GM19238 (cell line): ENCODE data around the gene PUM1.
"Not testable (repeated sequence)": the region's sequence is repeated elsewhere in the genome, so short reads cannot be mapped to it uniquely, and the experiment has no call there.

Experiments used
- DNase-seq: peaks from one replicate; pipeline ENCODE4 v3.0.0; 2011; ENCODE audit warnings: low spot score; ENCODE audit not compliant: insufficient read length

PUM1 gene

DNA sequence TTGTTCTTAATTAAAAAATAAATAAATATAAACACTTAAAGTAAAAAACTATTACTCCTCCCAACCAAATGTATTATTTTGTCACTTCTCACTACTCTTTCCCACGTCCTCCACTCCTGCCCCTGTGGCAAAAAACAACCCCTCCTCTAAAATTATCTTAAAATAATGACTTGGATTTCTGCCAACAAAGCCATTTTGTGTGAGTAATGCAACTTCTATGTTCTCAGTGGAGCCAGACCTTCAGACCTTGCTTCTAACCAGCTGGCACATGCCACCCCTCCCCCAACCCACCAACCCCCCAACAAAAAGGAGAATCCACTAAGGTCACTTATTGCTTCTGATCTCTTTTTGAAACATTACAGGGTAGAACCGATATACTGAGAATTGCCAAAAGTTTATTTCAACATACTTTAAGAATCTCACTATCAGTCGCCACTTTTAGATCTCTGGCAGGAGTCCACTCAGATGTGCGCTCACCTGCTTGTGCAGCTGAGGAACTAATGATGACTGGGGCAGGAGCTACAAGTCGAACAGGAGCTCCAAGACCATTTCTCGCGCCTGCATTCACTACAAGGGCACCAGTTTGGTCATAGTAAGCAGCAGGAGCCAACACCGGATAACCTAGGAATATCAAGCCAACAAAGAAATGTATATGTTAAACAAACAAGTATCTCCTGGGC lies 98.7 kb downstream of the PUM1 start:
- no peak for DNase-seq

DNA sequence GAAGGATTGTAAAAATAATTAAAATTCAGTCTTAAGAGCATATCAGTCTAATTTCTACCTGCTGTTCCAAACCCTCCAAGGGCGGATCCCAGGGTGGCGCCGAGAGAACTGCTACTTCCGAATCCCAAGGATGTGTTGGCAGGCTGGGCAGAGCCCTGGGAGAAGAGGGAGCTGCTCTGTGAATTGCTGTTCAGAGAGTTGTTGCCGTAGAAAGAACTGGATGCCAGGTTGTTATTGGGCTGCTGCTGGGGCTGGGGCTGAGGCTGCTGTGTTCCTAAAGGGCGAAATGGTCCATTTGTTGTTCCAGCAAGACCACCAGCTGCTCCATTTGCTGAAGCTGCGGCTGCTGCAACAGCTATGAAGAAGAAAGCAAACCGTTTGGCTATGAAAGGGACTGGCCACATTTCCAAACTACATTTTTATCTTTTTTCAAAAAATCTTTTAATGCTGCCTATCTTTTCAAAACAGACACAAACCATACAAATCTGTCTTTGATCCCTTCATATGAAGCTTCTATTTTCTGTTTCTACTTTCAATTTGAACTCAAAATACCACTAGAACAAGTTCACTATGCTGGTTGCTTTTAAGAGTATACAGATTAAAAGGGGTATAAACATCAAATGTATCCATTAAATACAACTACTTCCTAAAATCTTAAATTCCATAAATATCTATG lies 99.5 kb downstream of the PUM1 start:
- no peak for DNase-seq

DNA sequence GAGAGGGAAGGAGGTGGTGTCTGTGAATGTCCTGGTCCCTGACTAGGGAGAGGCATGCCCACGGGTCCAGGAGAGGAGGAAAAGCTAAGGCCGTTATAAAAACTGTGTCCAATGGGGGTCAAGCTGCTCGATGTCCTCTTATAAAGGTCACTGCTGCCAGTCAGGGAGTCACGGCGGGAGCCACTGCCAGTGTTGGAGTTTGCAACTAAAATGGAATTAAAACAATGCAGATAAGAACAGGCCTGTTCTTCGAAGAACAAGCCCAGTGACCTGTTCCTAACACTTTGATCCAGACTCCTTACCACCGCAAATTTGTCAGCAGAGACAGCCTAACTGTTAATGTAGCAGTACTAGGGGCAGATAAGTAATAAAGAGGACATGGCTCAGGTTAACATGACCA lies 100.8 kb downstream of the PUM1 start:
- no peak for DNase-seq

DNA sequence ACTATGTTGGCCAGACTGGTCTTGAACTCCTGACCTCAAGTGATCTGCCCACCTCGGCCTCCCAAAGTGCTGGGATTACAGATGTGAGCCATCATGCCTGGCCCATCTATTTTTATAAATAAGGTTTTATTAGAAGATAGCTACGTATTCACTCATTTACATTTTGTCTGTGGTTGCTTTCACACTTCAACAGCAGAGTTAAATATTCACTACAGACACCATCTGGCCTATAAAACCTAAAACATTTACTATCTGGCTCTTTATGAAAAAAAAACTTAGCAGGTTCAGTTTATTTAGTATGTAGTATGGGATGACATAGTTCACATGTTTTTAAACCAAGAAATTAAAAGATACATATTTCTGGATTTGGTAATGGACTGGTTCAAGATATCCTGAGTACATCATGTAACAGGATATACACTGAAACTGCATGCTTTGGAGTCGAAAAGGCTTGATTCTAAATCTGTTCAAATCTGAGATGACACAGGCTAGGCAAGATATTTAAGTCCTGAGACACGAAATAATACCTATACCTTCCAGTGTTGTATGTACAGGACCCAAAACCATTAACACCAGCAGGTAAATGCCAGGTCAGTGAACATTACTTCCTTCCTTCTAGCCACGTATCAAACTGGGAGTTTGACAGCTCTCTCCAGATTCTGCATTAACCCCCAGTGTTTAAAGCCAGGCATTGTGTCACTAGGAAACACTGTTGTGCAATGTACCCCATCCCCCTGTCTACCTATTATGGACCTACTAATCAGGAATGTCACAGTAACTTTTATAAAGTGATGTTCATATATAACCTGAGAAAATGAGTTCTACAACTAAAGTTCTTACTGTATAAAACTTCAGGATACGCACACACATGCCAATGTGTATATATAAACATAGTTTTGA lies 102.7 kb downstream of the PUM1 start:
- DNase-seq: no peak

DNA sequence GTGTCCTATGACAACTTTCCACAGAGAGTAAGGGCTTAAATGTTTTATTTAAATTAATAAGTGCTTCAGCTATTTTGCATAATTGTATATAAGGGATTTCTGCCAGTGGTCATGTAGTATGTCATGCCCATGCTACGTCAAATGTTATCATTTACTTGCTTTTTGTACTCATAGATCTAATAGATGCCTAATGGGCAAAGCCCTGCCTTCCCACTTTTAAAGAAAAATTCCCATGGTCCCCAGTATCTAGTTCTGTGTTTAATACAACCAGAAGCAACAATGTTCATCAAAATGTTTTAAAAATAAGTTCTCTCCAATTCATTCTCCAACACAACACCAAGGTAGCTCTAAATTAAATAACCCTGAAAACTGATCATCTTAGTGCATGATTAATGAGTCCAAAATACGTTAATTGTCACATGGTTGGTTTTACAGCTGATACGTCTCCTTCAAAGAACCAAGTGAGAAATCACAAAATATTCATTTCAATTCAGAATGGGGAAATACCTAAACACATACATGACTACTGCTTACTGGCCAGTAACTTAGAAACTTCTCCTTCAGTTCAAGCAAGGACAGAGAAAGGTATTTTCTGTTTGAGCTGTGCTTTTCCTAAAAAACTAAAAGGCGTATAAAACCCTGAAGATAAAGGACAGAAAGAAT lies 107.8 kb downstream of the PUM1 start:
- DNase-seq: no peak

DNA sequence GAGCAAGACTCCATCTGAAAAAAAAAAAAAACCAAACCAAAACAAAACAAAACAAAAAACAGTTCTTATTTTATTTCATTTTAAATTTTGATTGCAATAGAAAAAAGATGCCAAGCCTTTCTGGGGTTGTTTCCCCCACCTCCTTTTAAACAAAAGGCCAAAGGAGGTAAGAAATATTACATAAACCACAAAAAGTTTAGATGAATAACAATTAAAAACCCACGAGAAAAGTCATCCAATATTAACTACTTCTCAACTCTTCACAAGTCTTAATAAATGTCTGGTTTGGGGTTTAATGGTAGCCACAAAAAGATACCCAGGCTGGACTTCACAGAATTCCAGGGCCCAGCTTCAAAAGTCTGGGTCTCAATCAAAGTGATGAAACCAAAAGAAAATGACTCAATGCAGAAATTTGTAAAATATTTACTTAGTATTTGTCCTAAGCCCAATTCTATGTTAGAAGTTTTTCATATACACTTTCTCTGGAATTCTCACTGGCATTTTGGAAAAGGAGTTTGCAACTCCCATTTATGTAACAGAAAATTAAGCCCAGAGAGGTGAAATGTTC lies 110.0 kb downstream of the PUM1 start:
- no peak for DNase-seq

DNA sequence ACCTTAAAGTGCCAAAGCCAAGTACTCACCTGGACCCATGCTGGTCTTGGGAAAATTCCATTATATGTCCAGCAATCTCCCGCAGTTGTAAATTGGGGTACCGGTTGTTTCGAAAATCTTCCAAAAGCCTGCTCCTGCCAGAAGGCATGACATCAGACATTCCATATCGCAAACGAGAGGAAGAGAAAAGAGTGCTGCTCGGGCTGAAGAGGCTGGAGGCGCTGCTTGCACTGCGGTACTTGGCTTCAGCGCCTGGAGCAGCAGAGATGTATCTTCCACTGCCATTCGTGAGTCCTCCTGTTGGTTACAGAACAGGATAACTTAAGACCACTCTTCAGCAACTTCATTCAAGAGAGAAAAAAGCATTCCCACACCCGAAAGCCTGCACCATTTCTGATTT lies 111.8 kb downstream of the PUM1 start:
- no peak for DNase-seq

DNA sequence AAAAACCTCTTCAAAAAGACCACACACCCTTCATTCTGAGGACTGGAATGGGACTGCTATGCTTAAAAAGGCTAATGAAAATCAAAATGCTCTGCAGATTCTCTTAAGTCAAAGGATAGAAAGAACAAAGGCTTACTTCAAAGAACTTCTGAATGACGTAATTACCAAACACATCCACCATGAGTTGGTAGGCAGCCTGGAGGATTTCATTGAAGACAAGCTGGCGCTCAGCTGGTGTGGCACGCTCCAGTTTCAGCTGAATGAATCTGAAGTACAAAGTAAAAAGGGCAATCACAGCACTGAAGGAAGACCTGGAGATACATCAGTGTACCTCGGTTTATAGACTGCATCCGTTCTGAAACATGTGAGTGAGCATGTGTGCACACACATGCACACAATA lies 113.4 kb downstream of the PUM1 start:
- no peak for DNase-seq

DNA sequence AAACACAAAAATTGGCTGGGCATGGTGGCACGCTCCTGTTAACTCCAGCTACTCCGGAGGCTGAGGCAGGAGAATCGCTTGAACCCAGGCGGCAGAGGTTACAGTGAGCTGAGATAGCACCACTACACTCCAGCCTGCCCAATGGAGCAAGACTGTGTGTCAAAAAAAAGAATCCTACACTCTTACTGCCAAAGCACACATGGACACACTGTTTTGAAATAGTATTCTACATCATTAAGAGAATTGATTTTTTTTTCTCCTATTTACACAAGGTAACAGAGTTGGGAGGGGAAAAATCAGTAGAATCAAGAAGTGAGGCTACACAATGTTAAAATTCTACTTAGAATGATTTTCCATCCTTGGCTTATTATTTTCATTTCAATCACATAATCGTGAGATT lies 114.8 kb downstream of the PUM1 start:
- DNase-seq: no peak

DNA sequence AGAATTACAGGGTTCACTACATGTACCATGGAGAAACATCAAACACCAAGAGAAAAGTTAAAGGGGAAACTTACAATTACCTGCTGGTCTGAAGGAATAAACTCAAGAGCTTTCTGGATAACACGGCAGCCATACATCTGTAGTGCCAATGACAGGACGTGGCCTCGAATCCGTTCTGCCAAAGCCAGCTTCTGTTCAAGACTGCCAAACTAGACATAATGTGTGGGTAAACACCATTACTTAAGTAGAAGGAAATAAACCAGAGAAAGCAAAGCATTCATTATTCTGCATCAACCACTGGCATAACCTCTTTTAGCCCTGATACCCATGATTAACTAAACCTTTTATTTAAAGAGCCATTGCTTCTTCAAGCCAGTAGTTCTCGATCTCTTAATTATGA lies 115.5 kb downstream of the PUM1 start:
- no peak for DNase-seq

DNA sequence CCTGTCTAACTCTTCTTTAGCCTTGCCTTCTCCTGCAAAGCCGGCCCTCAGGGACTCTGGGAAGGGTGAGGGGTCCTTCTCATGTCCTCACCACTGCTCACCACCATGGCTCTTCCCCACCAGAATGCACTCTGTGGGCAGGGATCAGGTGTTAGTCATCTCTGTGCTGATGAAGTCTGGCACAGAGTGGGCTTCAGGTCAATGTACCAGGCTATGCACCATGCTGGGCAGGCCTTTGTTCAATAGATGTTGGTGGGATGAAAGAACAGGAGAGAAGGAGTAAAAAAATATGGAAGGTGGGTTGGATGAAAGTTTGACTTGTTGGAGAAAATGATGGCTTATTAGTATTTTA lies 116.1 kb downstream of the PUM1 start:
- not testable (repeated sequence) for DNase-seq

DNA sequence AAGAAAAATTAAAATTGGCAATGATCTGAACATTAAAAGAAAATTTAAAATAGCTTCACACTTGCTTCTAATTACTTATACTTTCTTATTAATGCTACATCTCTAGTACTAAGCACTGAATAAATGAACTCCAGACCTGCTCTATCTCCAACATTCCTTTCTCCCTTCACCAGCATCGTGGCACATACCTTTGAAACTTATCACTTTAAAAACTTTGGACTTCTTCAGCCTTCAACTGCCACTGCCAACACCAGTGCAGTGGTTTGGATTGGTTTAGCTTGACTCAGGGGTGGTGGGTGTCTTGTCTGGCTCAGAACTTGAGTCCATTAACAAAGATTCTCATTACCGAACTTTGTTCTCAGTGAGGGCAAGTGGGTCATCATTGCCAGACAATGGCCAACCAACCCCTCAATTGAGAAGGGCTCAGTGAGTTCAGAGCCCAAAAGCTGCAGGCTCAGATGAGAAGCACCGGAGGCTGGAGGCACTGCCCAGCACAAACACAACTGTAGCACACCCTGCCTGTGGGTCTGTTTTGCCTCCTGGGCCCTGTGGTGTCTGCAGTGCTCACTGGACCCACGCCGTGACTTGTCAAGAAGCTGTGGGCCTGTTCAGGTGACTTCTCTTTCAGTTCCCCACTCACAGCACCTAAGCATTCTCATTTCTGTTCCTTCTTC lies 116.6 kb downstream of the PUM1 start:
- not testable (repeated sequence) for DNase-seq

DNA sequence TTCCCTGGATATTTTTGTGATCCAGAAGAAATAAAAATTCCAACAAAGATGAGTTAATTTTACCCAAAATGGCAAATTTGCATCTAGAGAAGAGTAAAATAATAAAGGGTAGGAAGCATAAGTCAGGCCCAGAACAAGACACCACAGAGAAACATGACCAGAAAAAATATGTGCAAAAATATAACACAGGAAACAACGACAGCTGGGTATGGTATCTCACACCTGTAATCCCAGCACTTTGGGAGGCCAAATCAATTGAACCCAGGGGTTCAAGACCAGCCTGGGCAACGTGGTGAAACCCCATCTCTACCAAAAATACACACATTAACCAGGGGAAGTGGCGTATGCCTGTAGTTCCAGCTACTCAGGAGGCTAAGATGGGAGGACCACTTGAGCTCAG lies 117.2 kb downstream of the PUM1 start:
- DNase-seq: no peak

DNA sequence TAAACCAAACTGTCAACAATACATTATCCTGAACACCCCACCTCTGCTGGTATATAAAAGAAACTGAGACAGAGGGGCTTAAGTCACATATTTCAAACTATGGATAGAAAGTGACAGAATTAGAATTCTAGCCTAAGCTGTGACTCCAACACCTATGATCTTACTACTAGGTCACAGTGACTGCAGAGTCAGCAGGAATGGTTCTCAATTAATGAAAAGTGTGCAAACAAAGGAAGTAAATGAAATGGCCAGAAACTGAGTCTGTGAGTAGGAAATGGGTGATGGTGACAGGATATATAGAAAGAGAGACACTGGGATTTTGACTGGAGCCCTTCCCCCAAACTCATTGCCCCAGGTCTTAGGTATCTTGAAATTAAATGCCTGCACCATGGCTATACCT lies 118.3 kb downstream of the PUM1 start:
- no peak for DNase-seq

DNA sequence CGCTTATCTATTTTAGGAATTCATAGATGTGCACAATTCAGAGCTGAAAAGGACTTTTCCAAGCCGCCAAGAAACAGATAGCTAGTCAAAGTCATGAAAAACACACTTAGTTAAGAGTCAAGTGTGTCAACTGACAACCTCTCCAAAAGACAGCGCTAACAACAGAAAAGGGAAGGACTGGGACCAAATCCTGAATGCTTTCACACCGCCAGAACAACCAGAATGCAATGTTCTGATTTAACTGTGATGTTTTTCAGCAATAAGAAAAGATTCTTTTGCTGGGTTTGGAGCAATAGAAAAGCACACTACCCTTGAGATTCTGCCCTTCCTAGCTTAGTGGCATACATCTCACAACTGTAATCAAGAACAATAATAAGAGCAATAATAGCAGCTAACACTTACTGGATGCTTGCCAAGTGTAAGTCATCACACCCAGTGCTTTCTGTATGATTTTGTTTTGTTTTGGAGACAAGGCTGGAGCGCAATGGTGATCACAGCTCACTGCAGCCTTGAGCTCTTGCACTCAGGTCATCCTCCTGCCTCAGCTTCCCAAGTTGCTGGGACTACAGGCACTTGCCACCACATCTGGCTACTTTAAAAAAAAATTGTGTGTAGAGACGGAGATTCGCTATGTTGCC lies 123.1 kb downstream of the PUM1 start:
- no peak for DNase-seq

DNA sequence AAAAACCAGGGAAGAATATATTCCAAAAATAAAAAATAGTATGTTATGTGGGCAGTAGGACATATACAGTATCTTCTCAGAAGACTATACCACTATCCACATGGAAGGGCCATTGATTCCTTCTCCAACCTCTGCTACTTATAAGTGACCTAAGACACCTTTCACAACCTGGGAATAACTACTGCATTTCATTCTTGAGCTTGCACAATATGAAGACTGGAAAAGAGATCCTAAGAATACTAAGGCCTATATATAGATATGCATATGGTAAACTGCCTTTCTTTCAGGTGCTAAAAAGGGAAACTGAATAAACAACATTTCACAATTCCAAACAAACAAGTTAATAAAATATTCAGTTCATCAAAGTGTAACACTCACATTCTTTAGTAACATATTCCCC lies 125.0 kb downstream of the PUM1 start:
- DNase-seq: no peak

DNA sequence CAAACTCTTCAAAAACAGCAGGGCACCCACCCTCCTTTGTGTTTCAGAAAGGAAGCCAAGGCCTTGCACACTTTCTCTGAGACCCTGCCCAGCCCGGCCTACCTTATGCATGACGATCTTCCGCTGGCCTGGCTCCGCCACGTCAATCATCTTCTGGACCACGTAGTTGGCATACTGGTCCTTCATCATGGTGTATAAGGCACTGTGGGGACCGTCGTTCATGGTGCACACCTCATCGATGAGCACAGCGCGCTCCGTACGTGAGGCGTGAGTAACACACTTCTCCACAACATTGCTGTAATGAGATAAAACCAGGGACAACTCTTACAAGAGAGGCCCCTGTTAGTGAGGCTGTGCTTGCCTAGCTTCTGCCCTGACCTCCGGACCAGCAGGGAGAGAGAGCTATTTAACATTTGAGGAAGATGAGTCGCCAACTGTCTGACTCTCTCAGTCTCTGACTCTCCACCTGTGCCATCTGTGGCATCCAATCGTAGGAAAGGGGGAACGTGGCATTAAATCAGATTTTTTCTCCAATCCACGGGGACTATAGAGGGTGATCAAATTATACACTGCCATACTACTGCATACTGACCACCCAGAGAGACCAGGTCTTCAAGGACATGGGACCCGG lies 128.9 kb downstream of the PUM1 start:
- DNase-seq: no peak

DNA sequence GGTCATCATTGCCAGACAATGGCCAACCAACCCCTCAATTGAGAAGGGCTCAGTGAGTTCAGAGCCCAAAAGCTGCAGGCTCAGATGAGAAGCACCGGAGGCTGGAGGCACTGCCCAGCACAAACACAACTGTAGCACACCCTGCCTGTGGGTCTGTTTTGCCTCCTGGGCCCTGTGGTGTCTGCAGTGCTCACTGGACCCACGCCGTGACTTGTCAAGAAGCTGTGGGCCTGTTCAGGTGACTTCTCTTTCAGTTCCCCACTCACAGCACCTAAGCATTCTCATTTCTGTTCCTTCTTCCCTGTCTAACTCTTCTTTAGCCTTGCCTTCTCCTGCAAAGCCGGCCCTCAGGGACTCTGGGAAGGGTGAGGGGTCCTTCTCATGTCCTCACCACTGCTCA lies 129.8 kb downstream of the PUM1 start:
- not testable (repeated sequence) for DNase-seq

DNA sequence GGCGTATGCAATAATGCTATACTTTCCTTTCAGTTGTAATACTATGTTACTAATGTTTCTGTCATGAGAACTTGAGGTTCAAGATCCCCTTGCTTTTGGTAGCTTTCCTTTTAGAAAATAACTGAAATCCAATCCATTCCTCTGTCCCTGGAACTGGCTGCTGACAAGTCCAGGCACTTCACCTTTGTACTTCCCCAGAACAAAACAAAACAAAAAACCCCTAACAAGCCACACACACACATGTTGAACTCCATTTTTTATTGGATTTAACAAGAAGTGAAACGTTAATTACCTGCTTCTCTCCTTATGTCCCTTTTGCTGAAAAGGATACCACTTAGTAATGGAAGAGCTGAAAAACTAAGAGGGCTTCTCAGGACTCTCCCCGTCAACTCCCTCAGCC lies 130.9 kb downstream of the PUM1 start:
- DNase-seq: no peak

DNA sequence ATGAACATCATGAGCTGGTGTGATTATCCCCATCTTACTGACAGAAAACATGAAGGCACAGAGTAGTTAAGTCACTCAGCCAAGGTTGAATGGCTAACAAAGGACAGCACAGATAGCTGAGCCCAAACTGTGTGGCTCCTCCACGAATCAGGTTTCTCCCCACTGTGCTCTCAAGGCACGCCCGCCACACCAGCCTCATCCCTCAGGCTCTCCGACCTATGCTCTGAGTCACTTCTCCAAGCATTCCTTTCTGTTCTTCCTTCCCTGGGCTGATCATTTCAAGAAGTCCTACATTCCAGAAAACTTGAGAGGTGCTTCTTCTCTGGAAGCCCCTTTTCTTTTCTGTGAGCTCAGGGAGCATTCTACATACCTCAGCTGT lies 131.7 kb downstream of the PUM1 start:
- DNase-seq: no peak
